A172 (cell line): ENCODE measurements around the gene RB1. TPM values are rescaled to one million over a fixed set of nuclear protein-coding genes. Genes with fewer than 3 reads are reported as not detected.
"Not testable (repeated sequence)": the region's sequence is repeated elsewhere in the genome, so short reads cannot be mapped to it uniquely, and the experiment has no call there.

Experiments
- DNase-seq: peaks from one replicate; pipeline ENCODE4 v3.0.0-alpha.2; 2015; ENCODE audit warnings: low spot score
- total RNA-seq: library from RNA; depleted of rRNA; stranded (reverse); fragments of >200 nt; shearing (Covaris generic); gene quantifications from 2 replicates; pipeline ENCODE4 v1.2.3, GENCODE V29; 2014

RB1 gene
- total RNA-seq, 1 experiment from 2014 or later: 57.9 TPM

DNA sequence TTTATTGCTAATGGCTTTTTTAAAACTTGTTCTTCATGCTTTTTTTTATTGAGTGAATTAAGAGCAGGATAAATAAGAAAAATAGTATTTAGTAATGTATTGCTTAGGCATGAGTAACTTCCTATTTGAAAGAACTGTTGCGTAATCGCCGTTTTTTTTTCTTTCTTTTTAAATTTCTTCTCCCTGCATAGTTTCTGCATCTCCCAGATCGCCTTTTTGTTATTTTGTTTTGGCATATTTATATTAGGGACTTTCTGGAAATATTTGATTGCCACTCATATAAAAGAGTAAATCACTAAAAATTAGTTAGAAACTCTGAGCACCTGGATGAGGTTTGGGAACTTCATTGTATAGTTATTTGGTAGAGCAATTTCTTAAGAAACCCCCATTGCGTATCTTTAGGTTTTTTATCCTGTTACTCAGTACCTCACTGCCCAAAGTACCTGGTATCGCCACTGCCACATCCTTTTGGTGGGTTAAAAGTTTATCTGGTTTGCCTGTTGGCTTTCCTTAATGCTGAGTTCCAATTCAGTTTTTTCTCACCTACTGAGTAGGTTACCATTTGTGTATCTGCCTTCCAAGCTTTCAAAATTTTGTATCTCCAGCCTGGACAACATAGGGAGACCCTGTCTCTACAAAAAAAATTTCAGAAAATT, 145.5 kb downstream of the RB1 start:
- peak; percentile 22 for DNase-seq

DNA sequence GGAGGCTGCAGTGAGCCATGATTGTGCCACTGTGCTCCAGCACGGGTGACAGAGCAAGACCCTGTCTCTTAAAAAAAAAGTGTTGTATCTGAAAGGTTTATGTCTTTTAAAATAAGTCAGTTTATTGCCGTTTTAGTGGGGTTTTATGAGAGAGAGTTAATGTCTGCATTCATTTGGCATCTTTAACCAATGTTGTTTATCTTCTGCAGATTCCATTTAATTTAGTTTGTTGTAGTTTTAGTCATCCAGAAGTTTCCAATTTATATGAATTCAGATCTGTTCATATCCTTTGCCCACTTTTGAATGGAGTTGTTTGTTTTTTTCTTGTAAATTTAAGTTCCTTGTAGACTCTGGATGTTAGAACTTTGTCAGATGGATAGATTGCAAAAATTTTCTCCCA, 146.1 kb downstream of the RB1 start:
- no peak for DNase-seq

DNA sequence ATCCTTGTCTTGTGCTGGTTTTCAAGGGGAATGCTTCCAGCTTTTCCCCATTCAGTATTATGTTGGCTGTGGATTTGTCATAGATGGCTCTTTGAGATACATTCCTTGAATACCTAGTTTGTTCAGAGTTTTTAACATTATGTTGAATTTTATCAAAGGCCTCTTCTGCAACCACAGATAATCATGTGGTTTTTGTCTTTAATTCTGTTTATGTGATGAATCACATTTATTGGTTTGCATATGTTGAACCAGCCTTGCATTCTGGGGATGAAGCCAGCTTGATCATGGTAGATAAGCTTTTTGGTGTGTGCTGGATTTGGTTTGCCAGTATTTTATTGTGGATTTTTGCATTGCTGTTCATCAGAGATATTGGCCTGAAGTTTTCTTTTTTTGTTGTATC, 147.6 kb downstream of the RB1 start:
- DNase-seq: not testable (repeated sequence)

DNA sequence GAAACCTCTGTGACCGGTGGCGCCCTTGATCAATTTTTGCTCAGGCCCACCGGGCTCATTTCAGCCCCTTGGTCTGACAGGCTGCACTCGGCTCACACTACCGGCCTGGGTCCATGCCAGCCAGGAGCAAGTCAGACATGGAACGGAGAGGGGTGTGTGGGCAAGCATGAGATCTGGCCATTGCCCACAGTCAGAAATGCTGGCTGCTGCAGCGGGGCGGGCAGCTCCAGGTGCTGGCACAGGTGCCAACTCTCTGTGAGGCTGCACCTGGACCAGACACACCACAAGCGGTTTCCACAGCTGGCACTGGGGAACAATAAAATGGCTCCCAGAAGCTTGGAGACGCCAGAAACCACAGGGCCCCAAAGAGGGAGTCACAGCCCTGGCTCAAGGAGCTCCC, 153.0 kb downstream of the RB1 start:
- no peak for DNase-seq

DNA sequence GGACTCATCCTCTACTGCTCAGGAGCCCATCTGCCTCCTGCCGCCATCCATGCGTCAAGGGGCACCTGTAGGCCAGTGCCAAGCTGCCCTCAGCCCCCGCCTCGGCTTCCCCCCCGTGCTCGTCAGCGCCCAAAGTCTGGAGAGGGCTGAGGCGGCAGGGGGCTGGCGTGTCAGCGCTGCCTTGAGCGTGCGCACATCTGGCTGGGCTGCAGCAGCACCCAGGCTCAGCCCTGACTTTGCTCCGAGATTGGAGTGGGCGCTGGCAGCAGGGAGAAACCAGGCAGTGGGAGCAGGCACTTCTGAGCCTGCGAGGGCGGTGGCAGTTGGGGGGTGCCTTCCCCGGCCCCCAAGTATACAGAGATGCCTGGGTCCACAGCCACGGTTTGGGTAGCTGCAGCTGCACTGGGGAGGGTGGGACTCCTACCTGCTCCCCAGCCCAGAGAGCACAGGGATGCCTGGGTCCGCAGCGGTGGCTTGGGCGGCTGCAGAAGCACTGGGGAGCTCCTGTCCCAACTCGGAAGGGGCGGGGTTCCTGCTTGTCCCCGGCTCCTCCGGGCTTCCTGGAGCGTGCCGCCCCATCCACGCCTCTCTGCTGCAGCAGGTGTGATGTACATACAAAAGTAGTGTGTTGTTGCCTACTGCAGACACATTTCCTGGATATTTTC, 154.2 kb downstream of the RB1 start:
- no peak for DNase-seq

DNA sequence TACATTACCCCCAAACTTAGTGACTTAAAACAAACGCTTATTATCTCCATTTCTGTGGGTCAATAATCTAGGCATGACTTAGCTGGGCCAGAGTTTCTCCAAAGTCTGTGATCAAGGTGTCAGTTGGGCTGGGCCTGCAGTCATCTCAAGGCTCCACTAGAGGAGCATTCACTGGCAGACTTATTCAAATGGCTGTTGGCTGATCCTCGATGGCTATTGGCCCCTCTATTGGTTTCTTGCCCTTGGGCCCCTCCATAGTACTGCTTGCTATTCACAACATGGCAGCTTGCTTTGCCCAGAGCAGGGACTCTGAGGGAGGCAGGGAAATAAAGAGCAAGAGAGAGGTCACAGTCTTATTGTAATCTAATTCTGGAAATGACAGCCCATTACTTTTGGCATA, 171.7 kb downstream of the RB1 start:
- no peak for DNase-seq

DNA sequence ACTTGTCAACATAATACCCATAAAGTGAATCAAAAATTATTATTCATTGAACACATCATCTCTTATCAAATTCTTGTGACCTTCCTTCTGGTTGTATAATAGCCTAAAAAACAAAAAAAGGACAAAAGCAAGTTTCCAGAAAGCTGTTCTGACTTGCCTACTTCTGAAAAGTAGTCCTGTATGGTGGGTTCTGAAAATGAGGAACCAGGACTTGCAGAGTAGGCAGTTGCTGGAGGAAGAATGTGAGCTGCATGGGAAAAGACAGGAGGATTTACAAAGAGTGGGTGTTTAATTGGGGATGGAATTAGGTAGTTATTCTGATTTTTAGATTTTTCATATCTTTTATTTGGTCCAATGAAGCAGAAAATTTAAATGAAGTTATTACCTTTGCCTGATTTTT, 172.7 kb downstream of the RB1 start:
- DNase-seq: no peak

DNA sequence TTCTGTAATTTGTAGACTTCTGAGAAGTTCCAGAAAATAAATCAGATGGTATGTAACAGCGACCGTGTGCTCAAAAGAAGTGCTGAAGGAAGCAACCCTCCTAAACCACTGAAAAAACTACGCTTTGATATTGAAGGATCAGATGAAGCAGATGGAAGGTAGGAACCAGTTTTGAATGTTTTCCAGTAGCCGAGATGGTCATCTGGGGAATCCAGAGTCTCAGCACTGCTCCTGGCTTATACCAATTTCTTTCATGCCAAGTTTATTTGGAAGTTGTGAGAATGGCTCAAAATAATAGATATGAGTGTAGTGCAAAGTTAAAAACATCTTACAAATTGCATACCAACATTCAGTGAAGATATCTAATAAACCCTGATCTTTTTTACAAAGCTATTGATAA, 173.1 kb downstream of the RB1 start:
- no peak for DNase-seq

DNA sequence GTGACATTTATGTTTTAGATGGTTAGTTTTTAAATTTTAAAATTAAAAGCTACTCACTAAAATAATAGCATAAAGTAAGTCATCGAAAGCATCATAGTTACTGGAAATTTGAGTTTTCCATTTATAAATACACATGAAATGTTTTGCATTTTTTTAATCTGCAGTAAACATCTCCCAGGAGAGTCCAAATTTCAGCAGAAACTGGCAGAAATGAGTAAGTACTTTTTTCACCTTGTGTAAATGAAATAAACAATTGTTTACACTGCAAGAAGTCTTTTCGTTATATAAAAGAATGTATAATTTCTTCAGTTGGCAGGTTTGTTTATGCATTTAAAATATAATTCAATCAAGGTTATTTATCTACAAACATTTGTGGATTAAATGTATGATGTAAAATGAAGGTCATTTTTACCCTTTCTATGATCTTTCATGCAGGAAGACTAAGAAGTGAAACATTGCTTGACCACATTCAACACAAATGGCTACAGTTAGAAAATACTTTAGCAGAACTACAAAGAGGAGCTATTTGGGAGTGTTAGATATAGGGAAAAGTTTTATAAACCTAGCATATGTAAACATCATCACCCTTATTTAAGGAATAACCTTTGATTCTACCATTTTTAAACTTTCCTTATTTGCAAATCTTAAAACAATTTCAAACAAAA, 173.8 kb downstream of the RB1 start:
- no peak for DNase-seq

DNA sequence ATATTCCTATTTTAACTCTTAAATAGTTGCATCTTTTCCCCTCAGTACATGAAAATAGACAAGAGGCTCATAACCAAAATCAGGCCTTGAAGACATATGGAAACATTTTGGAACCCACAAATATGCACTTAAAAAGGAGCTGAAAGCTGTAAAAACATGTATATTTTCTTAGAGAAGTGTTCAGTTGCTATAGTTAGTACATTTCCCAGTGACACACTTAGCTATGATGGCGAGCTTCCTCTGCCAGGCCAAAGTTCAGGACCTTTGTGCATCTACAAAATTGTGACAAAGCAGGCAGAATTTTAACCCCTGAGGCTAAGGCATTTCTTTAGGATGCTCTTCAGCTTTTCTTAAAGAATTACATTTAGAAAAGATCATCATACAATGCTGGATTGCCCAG, 174.8 kb downstream of the RB1 start:
- DNase-seq: no peak

DNA sequence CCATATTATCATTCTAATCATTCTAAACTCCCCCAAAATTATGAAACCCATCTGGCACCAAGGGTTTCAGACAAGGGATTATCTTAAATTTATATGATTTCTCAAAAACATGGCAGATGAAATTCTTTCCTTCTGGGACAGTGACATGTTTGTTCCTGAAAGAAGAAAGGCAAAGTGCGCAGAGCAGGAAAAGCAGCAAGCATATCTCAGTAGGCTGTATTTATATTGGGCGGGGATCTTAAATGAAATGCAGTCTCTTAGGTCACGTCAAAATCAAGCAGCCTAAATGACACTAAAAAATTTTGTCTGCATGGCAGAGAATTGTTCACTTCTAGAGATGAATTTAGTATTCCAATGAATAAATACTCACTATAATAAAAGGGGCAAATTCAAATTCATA, 180.0 kb downstream of the RB1 start:
- DNase-seq: no peak

DNA sequence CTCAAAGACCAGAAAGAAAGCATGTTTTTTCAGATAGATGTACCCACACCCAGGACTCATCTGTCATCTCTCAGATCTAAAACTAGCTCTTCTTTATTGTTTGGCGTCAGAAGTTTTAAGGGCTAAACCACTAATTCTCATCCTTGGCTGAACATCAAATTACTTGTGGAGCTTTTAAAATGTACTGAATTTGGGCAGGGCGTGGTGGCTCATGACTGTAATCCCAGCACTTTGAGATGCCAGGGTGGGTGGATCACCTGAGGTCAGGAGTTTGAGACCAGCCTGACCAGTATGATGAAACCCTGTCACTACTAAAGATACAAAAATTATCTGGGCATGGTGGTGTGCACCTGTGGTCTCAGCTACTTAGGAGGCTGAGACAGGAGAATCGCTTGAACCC, 181.9 kb downstream of the RB1 start:
- no peak for DNase-seq

DNA sequence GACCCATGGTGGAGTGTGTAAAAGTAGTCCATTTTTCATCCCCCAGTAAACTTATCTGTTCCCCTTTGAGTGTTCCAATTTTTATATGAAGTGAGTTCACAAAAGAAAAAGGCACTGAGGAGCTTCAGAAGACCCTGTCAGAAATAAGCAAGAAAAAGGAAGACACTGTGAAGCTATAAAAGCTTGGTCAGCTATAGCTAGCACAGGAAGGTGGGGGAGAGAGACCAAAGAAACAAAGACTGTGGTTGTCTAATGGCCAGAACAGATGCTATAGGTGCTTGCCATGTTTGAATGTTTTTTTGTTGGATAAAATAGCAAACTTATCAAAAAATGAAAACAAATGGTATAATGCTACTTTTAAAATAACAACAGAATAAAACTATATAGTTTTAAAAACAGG, 182.8 kb downstream of the RB1 start:
- no peak for DNase-seq

DNA sequence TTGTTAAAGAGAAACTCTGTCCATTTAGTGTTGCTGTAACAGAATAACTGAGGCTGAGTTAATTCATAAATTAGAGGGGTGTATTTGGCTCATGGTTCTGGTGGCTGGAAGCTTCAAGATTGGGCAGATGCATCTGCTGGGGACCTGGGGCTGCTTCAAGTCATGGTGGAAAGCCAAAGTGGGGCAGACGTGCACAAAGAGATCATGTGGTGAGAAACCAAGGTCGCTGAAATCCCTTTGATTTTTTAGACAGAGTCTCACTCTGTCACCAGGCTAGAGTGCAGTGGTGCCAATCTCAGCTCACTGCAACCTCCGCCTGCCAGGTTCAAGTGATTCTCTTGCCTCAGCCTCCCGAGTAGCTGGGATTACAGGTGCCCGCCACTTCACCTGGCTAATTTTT, 183.3 kb downstream of the RB1 start:
- DNase-seq: no peak

DNA sequence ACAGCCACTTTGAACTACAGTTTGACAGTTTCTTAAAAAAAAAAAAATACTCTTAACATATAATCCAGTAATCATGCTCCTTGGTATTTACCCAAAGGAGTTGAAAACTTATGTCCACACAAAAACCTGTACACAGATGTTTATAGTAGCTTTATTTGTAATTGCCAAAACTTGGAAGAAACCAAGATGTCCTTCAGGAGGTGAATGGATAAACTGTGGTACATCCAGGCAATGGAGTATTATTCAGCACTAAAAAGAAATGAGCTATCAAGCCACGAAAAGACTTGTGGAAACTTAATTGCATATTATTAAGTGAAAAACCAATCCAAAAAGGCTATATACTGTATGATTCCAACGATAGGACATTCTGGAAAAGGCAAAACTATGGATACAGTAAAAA, 184.4 kb downstream of the RB1 start:
- no peak for DNase-seq

DNA sequence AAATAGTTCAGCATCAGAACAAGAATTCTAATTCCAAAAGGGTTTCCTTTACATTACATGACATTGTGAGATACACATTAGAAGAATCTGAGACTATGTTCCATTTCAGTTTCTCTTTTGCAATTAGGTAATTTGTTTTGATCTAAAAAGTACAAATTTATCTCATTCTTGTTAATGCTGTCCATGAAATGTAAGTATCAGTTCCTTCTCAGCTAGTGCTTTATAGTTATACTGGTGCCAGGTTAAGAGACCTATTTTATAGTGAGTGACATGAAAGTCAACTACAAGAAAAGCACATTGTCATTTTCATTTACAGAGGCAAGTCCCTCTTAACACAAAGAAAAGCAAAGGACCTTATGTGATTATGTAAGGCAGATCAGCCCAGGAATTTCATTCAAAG, 185.4 kb downstream of the RB1 start:
- DNase-seq: no peak

DNA sequence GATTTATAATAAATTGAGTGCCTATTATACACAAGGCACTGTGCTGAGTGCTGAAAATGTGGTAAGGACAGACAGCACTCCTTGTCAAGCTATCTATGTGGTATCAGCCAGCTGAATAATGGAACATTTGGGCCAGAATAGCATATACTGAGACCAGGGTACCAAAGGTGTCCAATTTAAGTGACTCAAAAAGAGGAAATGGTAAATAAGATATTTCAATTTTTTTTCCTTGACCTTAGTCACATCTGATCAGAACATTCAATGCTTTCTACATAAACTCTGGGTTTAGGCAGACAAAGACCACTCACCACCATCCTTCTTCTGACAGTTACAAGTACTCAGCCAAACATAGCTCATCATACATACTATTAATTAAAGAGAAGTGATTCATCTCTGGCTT, 186.1 kb downstream of the RB1 start:
- no peak for DNase-seq

DNA sequence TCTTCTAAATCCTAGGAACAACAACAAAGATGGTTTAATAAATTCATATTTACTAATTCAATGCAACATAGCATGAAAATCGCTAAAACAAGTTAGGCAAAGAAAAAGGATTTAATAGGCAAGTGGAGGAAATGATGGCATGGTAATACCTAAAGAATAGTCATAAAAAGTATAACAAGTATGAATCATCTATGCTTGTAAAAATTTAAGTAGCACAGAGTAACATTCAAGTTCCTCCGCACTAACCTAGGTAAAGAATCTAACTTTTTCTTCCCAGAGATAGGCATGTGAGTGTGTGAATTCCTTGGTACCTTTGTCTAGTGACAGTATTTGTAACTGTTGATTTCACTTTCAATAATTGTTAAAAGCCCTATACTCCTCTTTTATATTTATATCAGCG, 186.7 kb downstream of the RB1 start:
- no peak for DNase-seq

DNA sequence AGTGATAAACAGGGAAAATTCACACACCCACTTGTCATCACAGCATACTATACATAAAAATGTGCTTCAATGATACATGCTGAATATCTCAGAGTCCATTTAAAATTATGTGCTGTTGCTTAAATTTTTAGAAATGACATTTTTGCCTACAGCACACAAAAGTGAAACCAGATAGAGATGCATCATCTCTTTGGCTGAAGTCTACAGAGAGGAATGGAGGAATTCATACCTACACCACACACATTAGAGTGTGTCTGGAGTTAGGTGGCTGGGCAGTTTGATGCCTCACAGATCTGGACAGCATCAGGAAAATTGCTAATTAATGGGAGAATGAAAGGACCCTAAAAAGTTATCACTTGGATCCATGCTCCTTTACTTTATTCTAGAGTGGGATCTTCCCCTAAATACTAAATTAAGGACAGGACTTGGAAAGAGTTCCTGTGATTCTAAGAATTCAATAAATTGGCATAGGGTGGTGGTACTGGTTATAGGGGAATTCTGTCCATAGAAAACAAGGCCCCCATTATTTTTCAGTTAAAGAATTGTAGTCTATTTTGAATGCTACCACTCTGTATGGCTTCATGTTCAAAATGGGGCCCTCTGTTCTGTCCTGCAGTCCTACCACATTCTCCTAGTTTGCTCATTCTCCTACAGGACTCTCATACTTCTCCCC, 188.0 kb downstream of the RB1 start:
- no peak for DNase-seq

DNA sequence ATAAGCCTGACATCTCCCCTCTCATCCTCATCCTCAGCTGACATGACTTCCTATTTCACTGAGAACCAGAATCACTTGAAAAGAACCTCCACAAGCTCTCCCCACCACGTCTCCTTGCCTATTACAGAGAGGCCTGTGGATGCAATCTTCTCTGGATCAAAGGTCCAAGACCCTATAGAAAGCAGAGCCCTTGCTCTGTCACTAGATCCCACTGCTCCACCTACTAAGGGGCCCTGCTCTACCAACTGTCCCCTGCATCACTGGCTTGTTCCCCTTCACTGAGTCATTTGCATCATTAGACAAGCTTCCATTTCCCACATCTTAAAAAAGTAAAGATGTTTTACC, 188.5 kb downstream of the RB1 start:
- no peak for DNase-seq

DNA sequence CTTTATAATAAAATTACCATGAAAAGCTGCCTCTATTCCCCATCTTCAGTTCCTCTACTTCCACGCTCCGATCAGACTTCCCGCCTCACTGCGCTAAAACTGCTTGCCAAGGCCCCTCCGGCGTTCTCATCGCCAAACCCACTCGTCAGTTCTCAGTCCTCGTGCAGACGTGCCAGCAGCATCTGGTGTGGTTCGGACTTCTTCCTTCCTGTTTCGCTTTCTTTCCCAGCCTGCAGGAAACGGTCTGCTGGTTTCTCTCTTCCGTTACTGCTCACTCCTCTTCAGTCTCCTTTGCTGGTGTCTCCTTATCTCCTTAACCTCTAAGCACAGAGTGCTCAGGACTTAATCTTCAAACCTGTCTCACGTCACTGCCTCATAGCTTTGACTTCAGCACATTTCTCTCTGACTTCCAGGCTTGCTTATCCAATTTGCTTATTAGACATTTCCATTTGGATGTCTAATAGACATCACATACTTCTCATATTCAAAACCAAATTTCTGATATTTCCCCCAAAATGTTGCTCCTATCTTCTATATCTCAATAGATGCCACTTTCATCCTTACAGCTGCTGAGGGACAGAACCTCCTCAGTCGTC, 189.0 kb downstream of the RB1 start:
- no peak for DNase-seq

DNA sequence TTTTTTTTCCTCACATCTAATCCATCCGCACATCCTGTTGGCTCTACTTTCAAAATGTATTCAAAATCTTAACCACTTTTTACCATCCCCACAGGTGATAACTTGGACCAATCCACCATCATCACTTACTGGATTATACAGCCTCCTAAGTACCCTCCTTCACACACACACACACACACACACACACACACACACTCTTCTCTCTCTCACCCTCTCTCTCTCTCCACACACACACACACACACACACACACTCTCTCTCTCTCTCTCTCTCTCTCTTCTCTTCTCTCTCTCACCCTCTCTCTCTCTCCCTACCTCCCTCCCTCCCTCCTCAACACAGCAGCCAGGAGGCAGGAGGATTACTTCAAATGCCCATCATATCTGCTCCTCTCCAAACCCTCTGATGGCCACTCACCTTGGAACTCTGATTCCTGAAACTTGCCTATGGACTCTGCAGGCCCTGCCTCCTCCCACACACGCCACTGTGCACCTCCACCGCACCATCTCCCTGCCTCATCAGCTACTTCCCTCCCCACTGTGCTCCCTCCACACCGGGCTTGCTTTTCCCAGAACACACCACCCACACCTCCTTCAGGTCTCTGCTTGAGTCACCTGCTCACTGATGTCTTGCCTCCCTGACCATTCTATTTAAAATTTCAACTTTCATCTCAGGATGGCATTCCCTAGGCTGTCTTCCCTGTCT, 189.7 kb downstream of the RB1 start:
- DNase-seq: no peak
